HEK293T (cell line): ENCODE measurements around the gene MDFIC.

Experiments
- CTCF ChIA-PET: fragments of 350-600 bp; formaldehyde crosslinking; extraction: SDS; loops from one replicate; lab custom pipeline; 2021; ENCODE audit warnings: antibody characterized with exemption, inconsistent platforms; lab: Yijun Ruan, JAX
- POLR2A ChIA-PET: fragments of 350-600 bp; formaldehyde crosslinking; extraction: SDS; loops from one replicate; lab custom pipeline; 2020; ENCODE audit warnings: antibody characterized with exemption, inconsistent platforms; lab: Yijun Ruan, JAX
- DNase-seq: peaks from one replicate; pipeline ENCODE4 v3.0.0; 2012; ENCODE audit warnings: mixed read lengths; ENCODE audit errors: extremely low spot score
- ARNT ChIP-seq: fragments of 450-650 bp; IDR thresholded peaks from 2 replicates; pipeline ENCODE4 v1.6.1; 2017; ENCODE audit warnings: mild to moderate bottlenecking
- BHLHE40 ChIP-seq: fragments of 450-650 bp; IDR thresholded peaks from 2 replicates; pipeline ENCODE4 v1.6.1; 2016; ENCODE audit warnings: mild to moderate bottlenecking, moderate library complexity, borderline replicate concordance
- CTBP1 ChIP-seq: fragments of 450-650 bp; IDR thresholded peaks from 2 replicates; pipeline ENCODE4 v1.6.1; 2016; ENCODE audit warnings: borderline replicate concordance
- ELF4 ChIP-seq: fragments of 450-650 bp; IDR thresholded peaks from 2 replicates; pipeline ENCODE4 v1.6.1; 2017; ENCODE audit warnings: antibody characterized with exemption
- FOXA1 ChIP-seq: fragments of 450-650 bp; IDR thresholded peaks from 2 replicates; pipeline ENCODE4 v1.6.1; 2016; ENCODE audit warnings: mild to moderate bottlenecking
- FOXK2 ChIP-seq: fragments of 450-650 bp; IDR thresholded peaks from 2 replicates; pipeline ENCODE4 v1.6.1; 2016; ENCODE audit warnings: mild to moderate bottlenecking
- FOXM1 ChIP-seq: fragments of 450-650 bp; IDR thresholded peaks from 2 replicates; pipeline ENCODE4 v1.6.1; 2017; ENCODE audit warnings: mild to moderate bottlenecking, borderline replicate concordance
- HDGF ChIP-seq: fragments of 450-650 bp; IDR thresholded peaks from 2 replicates; pipeline ENCODE4 v1.6.1; 2017; ENCODE audit warnings: antibody characterized with exemption, borderline replicate concordance
- L3MBTL2 ChIP-seq: fragments of 450-650 bp; conservative IDR thresholded peaks from 2 replicates; pipeline ENCODE4 v1.6.1; 2016; ENCODE audit warnings: mild to moderate bottlenecking
- LEF1 ChIP-seq: fragments of 450-650 bp; IDR thresholded peaks from 2 replicates; pipeline ENCODE4 v1.6.1; 2017; ENCODE audit warnings: mild to moderate bottlenecking, borderline replicate concordance
- NFRKB ChIP-seq: fragments of 450-650 bp; IDR thresholded peaks from 2 replicates; pipeline ENCODE4 v1.6.1; 2016; ENCODE audit warnings: mild to moderate bottlenecking, moderate library complexity
- PKNOX1 ChIP-seq: fragments of 450-650 bp; IDR thresholded peaks from 2 replicates; pipeline ENCODE4 v1.6.1; 2016
- SP1 ChIP-seq: fragments of 450-650 bp; IDR thresholded peaks from 2 replicates; pipeline ENCODE4 v1.6.1; 2017
- SUZ12 ChIP-seq: fragments of 450-650 bp; IDR thresholded peaks from 2 replicates; pipeline ENCODE4 v1.6.1; 2016; ENCODE audit warnings: mild to moderate bottlenecking
- TARDBP ChIP-seq: fragments of 450-650 bp; IDR thresholded peaks from 2 replicates; pipeline ENCODE4 v1.6.1; 2016
- ZNF384 ChIP-seq: fragments of 450-650 bp; IDR thresholded peaks from 2 replicates; pipeline ENCODE4 v1.6.1; 2016

MDFIC gene

GRCh38 chr7:114977277-114977676 lies 55.4 kb downstream of the MDFIC start:
- ChIA-PET POLR2A (no interaction called here), CTCF (no interaction called here)
- no peak for TF ChIP-seq LEF1
- TF ChIP-seq CTBP1: no peak
- no peak for TF ChIP-seq FOXA1
- no peak for TF ChIP-seq PKNOX1
- TF ChIP-seq NFRKB: no peak
- no peak for TF ChIP-seq TARDBP
- no peak for TF ChIP-seq L3MBTL2
- no peak for TF ChIP-seq HDGF
- TF ChIP-seq SP1: no peak
- no peak for TF ChIP-seq ZNF384
- no peak for TF ChIP-seq FOXM1
- TF ChIP-seq ELF4: no peak
- DNase-seq: no peak

GRCh38 chr7:114979388-114979787 lies 57.5 kb downstream of the MDFIC start:
- DNase-seq: no peak
- ChIA-PET CTCF (no interaction called here), POLR2A (no interaction called here)
- TF ChIP-seq CTBP1: no peak
- no peak for TF ChIP-seq TARDBP

GRCh38 chr7:114979803-114980507 lies 58.1 kb downstream of the MDFIC start:
- TF ChIP-seq FOXM1: no peak
- TF ChIP-seq FOXA1: no peak
- no peak for TF ChIP-seq ZNF384
- no peak for TF ChIP-seq BHLHE40
- no peak for TF ChIP-seq SP1
- TF ChIP-seq TARDBP: no peak
- no peak for TF ChIP-seq L3MBTL2
- TF ChIP-seq ARNT: no peak
- no peak for TF ChIP-seq FOXK2
- TF ChIP-seq ELF4: no peak
- no peak for TF ChIP-seq LEF1
- TF ChIP-seq PKNOX1: no peak
- ChIA-PET POLR2A (no interaction called here), CTCF (no interaction called here)
- no peak for DNase-seq

- ChIA-PET CTCF (no interaction called here), POLR2A (no interaction called here)
- no peak for DNase-seq
- TF ChIP-seq FOXA1: no peak
- TF ChIP-seq HDGF: no peak
- no peak for TF ChIP-seq TARDBP
- TF ChIP-seq ZNF384: no peak
- no peak for TF ChIP-seq ARNT
- no peak for TF ChIP-seq ELF4
- TF ChIP-seq BHLHE40: no peak
- no peak for TF ChIP-seq SP1
- no peak for TF ChIP-seq CTBP1
- TF ChIP-seq FOXK2: no peak
- no peak for TF ChIP-seq LEF1
- TF ChIP-seq SUZ12: no peak
- no peak for TF ChIP-seq NFRKB
- TF ChIP-seq FOXM1: no peak
- no peak for TF ChIP-seq PKNOX1
- no peak for TF ChIP-seq L3MBTL2
These were observed 59.4 kb downstream of the MDFIC start for GRCh38 chr7:114981323-114981722.

- DNase-seq: no peak
- ChIA-PET CTCF (no interaction called here), POLR2A (no interaction called here)
- TF ChIP-seq ZNF384: no peak
- no peak for TF ChIP-seq BHLHE40
- TF ChIP-seq CTBP1: no peak
These were observed 63.3 kb downstream of the MDFIC start for GRCh38 chr7:114985116-114985715.

GRCh38 chr7:114986190-114987180 lies 64.6 kb downstream of the MDFIC start:
- POLR2A ChIA-PET: no interaction called here
- DNase-seq: no peak
- TF ChIP-seq PKNOX1: no peak
- no peak for TF ChIP-seq ARNT
- no peak for TF ChIP-seq L3MBTL2
- no peak for TF ChIP-seq FOXA1
- TF ChIP-seq FOXK2: no peak
- TF ChIP-seq SUZ12: no peak
- CTCF ChIA-PET: no interaction called here
